Left forelimb (tissue), 1 donor: ENCODE results near the gene TMEM181.
"Not testable (repeated sequence)": the region's sequence is repeated elsewhere in the genome, so short reads cannot be mapped to it uniquely, and the experiment has no call there.

Experiments
- DNase-seq: peaks from one replicate; pipeline ENCODE4 v3.0.0-alpha.2; 2018; ENCODE audit warnings: low spot score

Gene TMEM181

GRCh38 chr6:158621694-158622544 is 62.0 kb downstream of the TMEM181 start:
- no peak for DNase-seq

- no peak for DNase-seq
Observed at GRCh38 chr6:158622545-158623190, 62.8 kb downstream of the TMEM181 start.

GRCh38 chr6:158624684-158625682 is 65.1 kb downstream of the TMEM181 start:
- no peak for DNase-seq

- DNase-seq, result no peak
Observed at GRCh38 chr6:158625881-158626305, 66.0 kb downstream of the TMEM181 start.

- no peak for DNase-seq
Observed at GRCh38 chr6:158626360-158627167, 66.7 kb downstream of the TMEM181 start.

- DNase-seq, result no peak
Observed at GRCh38 chr6:158627168-158627939, 67.5 kb downstream of the TMEM181 start.

- DNase-seq, result no peak
Observed at GRCh38 chr6:158627940-158628211, 68.0 kb downstream of the TMEM181 start.

GRCh38 chr6:158628542-158628941 is 68.7 kb downstream of the TMEM181 start:
- no peak for DNase-seq

GRCh38 chr6:158629367-158630221 is 69.7 kb downstream of the TMEM181 start:
- DNase-seq, result no peak

- no peak for DNase-seq
Observed at GRCh38 chr6:158630938-158631616, 71.2 kb downstream of the TMEM181 start.

- DNase-seq, result no peak
Observed at GRCh38 chr6:158631678-158632537, 72.0 kb downstream of the TMEM181 start.

GRCh38 chr6:158632538-158633119 is 72.7 kb downstream of the TMEM181 start:
- not testable (repeated sequence) for DNase-seq

- no peak for DNase-seq
Observed at GRCh38 chr6:158633127-158633526, 73.2 kb downstream of the TMEM181 start.

GRCh38 chr6:158634695-158635426 is 75.0 kb downstream of the TMEM181 start:
- DNase-seq, result no peak

- no peak for DNase-seq
Observed at GRCh38 chr6:158635427-158636073, 75.7 kb downstream of the TMEM181 start.

GRCh38 chr6:158636778-158637177 is 76.9 kb downstream of the TMEM181 start:
- DNase-seq, result no peak
